Measurements from ENCODE around the gene USP9Y.

GRCh38 chrY:12756021-12756420 lies 55.0 kb downstream of the USP9Y start:
- TF ChIP-seq, protein P1, sequence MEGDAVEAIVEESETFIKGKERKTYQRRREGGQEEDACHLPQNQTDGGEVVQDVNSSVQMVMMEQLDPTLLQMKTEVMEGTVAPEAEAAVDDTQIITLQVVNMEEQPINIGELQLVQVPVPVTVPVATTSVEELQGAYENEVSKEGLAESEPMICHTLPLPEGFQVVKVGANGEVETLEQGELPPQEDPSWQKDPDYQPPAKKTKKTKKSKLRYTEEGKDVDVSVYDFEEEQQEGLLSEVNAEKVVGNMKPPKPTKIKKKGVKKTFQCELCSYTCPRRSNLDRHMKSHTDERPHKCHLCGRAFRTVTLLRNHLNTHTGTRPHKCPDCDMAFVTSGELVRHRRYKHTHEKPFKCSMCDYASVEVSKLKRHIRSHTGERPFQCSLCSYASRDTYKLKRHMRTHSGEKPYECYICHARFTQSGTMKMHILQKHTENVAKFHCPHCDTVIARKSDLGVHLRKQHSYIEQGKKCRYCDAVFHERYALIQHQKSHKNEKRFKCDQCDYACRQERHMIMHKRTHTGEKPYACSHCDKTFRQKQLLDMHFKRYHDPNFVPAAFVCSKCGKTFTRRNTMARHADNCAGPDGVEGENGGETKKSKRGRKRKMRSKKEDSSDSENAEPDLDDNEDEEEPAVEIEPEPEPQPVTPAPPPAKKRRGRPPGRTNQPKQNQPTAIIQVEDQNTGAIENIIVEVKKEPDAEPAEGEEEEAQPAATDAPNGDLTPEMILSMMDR (IDR thresholded peaks at IDR 0.05) = no peak
- no peak for TF ChIP-seq POLR2A (IDR thresholded peaks at IDR 0.05)

Data from vagina (tissue), 2 donors.